Glutamatergic neuron (in vitro differentiated cells): ENCODE measurements around the gene ITPR1. TPM values are rescaled to one million over a fixed set of nuclear protein-coding genes. Genes with fewer than 3 reads are reported as not detected.

Experiments
- DNase-seq: peaks from one replicate; pipeline ENCODE4 v3.0.0; 2022
- H3K27ac Mint-ChIP-seq: one replicate; pipeline ENCODE4 v1.8.0; 2020; ENCODE audit warnings: mild to moderate bottlenecking, mixed read lengths, inconsistent platforms; ENCODE audit not compliant: unreplicated experiment
- H3K27me3 Mint-ChIP-seq: one replicate; pipeline ENCODE4 v1.8.0; 2020; ENCODE audit warnings: mild to moderate bottlenecking, moderate library complexity, mixed read lengths, inconsistent platforms; ENCODE audit not compliant: unreplicated experiment
- H3K36me3 Mint-ChIP-seq: one replicate; pipeline ENCODE4 v1.8.0; 2020; ENCODE audit warnings: mild to moderate bottlenecking, mixed read lengths, inconsistent platforms; ENCODE audit not compliant: unreplicated experiment
- H3K4me1 Mint-ChIP-seq: one replicate; pipeline ENCODE4 v1.8.0; 2020; ENCODE audit warnings: mild to moderate bottlenecking, low read depth, mixed read lengths, inconsistent platforms; ENCODE audit not compliant: unreplicated experiment
- H3K4me3 Mint-ChIP-seq: one replicate; pipeline ENCODE4 v1.8.0; 2020; ENCODE audit warnings: mild to moderate bottlenecking, mixed read lengths, inconsistent platforms; ENCODE audit not compliant: unreplicated experiment
- H3K9me3 Mint-ChIP-seq: one replicate; pipeline ENCODE4 v1.8.0; 2020; ENCODE audit warnings: mild to moderate bottlenecking, moderate library complexity, mixed read lengths, inconsistent platforms; ENCODE audit not compliant: unreplicated experiment
- CTCF ChIP-seq: fragments of 200-600 bp; sonication (generic); IDR thresholded peaks from one replicate; pipeline ENCODE4 v1.5.0; 2021; ENCODE audit not compliant: partially characterized antibody, unreplicated experiment
- total RNA-seq: library from RNA; stranded (reverse); fragmentation: NEBNext Ultra II Directional; extraction: Animal tissue kit (Norgen Biotek cat#: 25700); gene quantifications from one replicate; pipeline ENCODE4 v1.2.1, GENCODE V29; 2021; ENCODE audit not compliant: unreplicated experiment

Gene ITPR1
- total RNA-seq, 1 donor from 2014 or later: 6.9 TPM

DNA sequence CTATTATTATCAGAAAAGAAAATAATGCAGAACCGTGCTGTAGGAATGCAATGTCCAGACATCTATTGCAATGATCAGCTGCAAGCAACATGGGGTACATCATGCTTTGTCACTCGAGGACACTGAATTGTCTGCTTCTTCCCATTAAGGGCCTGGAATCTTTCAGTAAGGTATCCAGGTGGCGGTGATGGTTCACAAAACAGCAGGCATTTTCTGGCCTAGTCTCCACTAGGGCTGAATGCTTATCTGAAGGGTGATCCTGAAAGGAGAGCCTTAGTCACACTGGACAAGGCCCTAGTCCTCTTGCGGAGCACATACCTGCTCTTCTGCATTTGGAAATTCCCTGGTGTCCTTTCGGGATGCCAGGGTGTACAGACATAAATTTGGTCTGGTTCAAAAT lies 21.2 kb downstream of the ITPR1 start:
- TF ChIP-seq CTCF: no peak
- H3K4me1 Mint-ChIP-seq: peaks cover 2% of the 10 kb centered on the region
- no peaks in the 10 kb centered on the region for H3K27me3 Mint-ChIP-seq
- no peaks in the 10 kb centered on the region for H3K9me3 Mint-ChIP-seq
- no peak overlapping the region for H3K27ac Mint-ChIP-seq
- no peak overlapping the region for H3K4me3 Mint-ChIP-seq
- no peaks in the 10 kb centered on the region for H3K36me3 Mint-ChIP-seq
- no peak for DNase-seq

GRCh38 chr3:4514916-4515315 lies 21.8 kb downstream of the ITPR1 start:
- Mint-ChIP-seq H3K27me3 (no peaks in the 10 kb centered on the region), H3K36me3 (no peaks in the 10 kb centered on the region), H3K27ac (no peak overlapping the region), H3K9me3 (no peaks in the 10 kb centered on the region), H3K4me1 (peaks cover 2% of the 10 kb centered on the region), H3K4me3 (no peak overlapping the region)
- DNase-seq: no peak
- no peak for TF ChIP-seq CTCF

- peaks cover 2% of the 10 kb centered on the region for H3K4me1 Mint-ChIP-seq
- no peak overlapping the region for H3K27ac Mint-ChIP-seq
- no peaks in the 10 kb centered on the region for H3K36me3 Mint-ChIP-seq
- no peaks in the 10 kb centered on the region for H3K9me3 Mint-ChIP-seq
- no peak for TF ChIP-seq CTCF
- DNase-seq: no peak
- no peak overlapping the region for H3K4me3 Mint-ChIP-seq
- H3K27me3 Mint-ChIP-seq: no peaks in the 10 kb centered on the region
These were observed 22.9 kb downstream of the ITPR1 start for GRCh38 chr3:4515916-4516579.

- no peaks in the 10 kb centered on the region for H3K27me3 Mint-ChIP-seq
- H3K9me3 Mint-ChIP-seq: no peaks in the 10 kb centered on the region
- H3K4me1 Mint-ChIP-seq: peaks cover 2% of the 10 kb centered on the region
- TF ChIP-seq CTCF: no peak
- DNase-seq: no peak
- H3K27ac Mint-ChIP-seq: no peak overlapping the region
- no peaks in the 10 kb centered on the region for H3K36me3 Mint-ChIP-seq
- no peak overlapping the region for H3K4me3 Mint-ChIP-seq
These were observed 23.9 kb downstream of the ITPR1 start for GRCh38 chr3:4517093-4517492.

DNA sequence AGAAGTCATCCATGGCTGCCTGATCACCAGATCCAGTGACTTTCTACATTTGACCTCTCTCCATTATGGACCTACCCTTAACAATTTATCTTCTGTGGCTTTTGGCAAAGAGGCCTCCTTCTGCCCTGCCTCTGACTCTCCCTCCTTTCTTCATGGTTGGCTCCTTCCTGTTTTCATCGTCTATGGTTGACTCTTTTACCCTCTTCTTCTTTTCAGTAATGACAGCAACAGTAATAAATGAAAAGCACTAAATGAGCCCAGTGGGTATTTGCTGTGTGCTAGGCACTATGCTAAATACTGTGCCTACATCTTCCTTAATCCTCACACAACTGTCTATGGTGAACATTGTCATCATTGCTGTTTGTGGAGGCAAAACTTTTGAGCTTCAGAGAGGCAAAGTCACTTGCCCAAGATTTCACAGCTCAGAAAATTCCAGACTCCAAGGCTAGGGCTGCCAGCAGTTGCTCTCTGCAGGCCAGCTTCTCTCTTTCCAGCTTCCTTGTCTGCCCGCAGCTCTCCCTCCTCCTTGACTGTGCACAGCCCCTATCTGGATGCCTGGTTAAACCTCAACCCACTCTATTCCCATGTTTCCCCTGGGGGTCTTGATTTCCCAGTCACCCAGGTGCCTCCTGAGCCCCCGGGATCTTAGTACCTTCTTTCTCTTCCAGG lies 24.6 kb downstream of the ITPR1 start:
- TF ChIP-seq CTCF: no peak
- Mint-ChIP-seq H3K9me3 (no peaks in the 10 kb centered on the region), H3K4me1 (peaks cover 2% of the 10 kb centered on the region), H3K4me3 (no peak overlapping the region), H3K36me3 (no peaks in the 10 kb centered on the region), H3K27me3 (no peaks in the 10 kb centered on the region), H3K27ac (no peak overlapping the region)
- no peak for DNase-seq
